T-cell (primary cell): ENCODE results near the gene P2RX4. TPM values are rescaled to one million over a fixed set of nuclear protein-coding genes. Genes with fewer than 3 reads are reported as not detected.
A peak's percentile ranks its signal among the peaks of the same experiment; 100 is the strongest.

ENCODE experiments used
- ATAC-seq, 4 experiments: fragments of 200-7000 bp in 3 of 4; fragments of 150-1000 bp in 1 of 4; cut with Tn5 transposase; replicated peaks in 1 of 4; 1 replicate in 3 of 4; 2 replicates in 1 of 4; pipeline ENCODE4 v1.10.0; 2021; ENCODE audit warnings: moderate library complexity in 3 of 4, mild to moderate bottlenecking in 2 of 4, moderate number of reproducible peaks in 1 of 4
- CTCF ChIA-PET, 2 donors: fragments of 300-600 bp; sonication (Branson Sonifier 250); formaldehyde crosslinking; loops; one replicate each; lab custom pipeline; 2022; ENCODE audit warnings: antibody characterized with exemption in 2 of 2; lab: Charles Lee
- POLR2A ChIA-PET, 2 donors: fragments of 300-600 bp; sonication (Branson Sonifier 250); formaldehyde crosslinking; loops; one replicate each; lab custom pipeline; 2022; ENCODE audit warnings: antibody characterized with exemption in 2 of 2; lab: Charles Lee
- DNase-seq, 35 experiments: peaks; one replicate each; pipeline versions ENCODE4 v3.0.0 to v3.0.0-alpha.2; 2013 to 2023
- H3K27ac ChIP-seq: one replicate; pipeline ENCODE4 v1.5.1; 2013; ENCODE audit warnings: low read length
- H3K27me3 ChIP-seq, 2 experiments: replicated peaks in 1 of 2; 1 replicate in 1 of 2; 2 replicates in 1 of 2; pipeline versions ENCODE4 v1.6.1 to v1.7.0; 2013; ENCODE audit warnings: low read length in 1 of 2, mixed read lengths in 1 of 2; ENCODE audit not compliant: control insufficient read depth in 2 of 2, insufficient read depth in 2 of 2; ENCODE audit errors: extremely low read depth in 1 of 2
- H3K36me3 ChIP-seq, 2 donors: 1 replicate in 1 of 2; 2 replicates in 1 of 2; pipeline versions ENCODE4 v1.6.1 to v1.7.0; 2013; ENCODE audit warnings: low read length in 1 of 2; ENCODE audit not compliant: control insufficient read depth in 2 of 2, insufficient read depth in 1 of 2; ENCODE audit errors: extremely low read depth in 1 of 2
- H3K4me1 ChIP-seq, 2 experiments: 1 replicate in 1 of 2; 2 replicates in 1 of 2; pipeline versions ENCODE4 v1.6.1 to v1.7.0; 2013; ENCODE audit warnings: low read length in 2 of 2, mixed read lengths in 1 of 2; ENCODE audit not compliant: insufficient read depth in 2 of 2, control insufficient read depth in 1 of 2; ENCODE audit errors: extremely low read depth in 1 of 2
- H3K4me3 ChIP-seq, 2 donors: 1 replicate in 1 of 2; 2 replicates in 1 of 2; pipeline versions ENCODE4 v1.5.1 to v1.7.0; 2013; ENCODE audit warnings: mild to moderate bottlenecking in 2 of 2, low read length in 1 of 2, moderate library complexity in 1 of 2; ENCODE audit not compliant: control insufficient read depth in 1 of 2; ENCODE audit errors: extremely low read depth in 1 of 2
- H3K9me3 ChIP-seq: 2 replicates; pipeline ENCODE4 v1.7.0; 2013
- H3K27ac Mint-ChIP-seq, 2 donors: one replicate each; pipeline ENCODE4 v1.8.0; 2020 to 2021; ENCODE audit warnings: mild to moderate bottlenecking in 2 of 2, mixed read lengths in 2 of 2
- H3K27me3 Mint-ChIP-seq, 2 donors: one replicate each; pipeline ENCODE4 v1.8.0; 2021 to 2022; ENCODE audit warnings: mixed read lengths in 2 of 2
- H3K36me3 Mint-ChIP-seq: one replicate; pipeline ENCODE4 v1.8.0; 2021; ENCODE audit warnings: mixed read lengths
- H3K4me1 Mint-ChIP-seq, 3 donors: one replicate each; pipeline ENCODE4 v1.8.0; 2020 to 2022; ENCODE audit warnings: mixed read lengths in 3 of 3, mild to moderate bottlenecking in 1 of 3
- H3K4me3 Mint-ChIP-seq, 3 donors: one replicate each; pipeline ENCODE4 v1.8.0; 2020 to 2022; ENCODE audit warnings: mild to moderate bottlenecking in 3 of 3, mixed read lengths in 3 of 3, moderate library complexity in 3 of 3
- H3K9me3 Mint-ChIP-seq, 3 donors: one replicate each; pipeline ENCODE4 v1.8.0; 2020 to 2022; ENCODE audit warnings: mixed read lengths in 3 of 3
- WGBS: methylation state at CpG from one replicate; pipeline ENCODE4 v1.1.5; 2013; ENCODE audit warnings: missing lambda C conversion rate; ENCODE audit not compliant: insufficient coverage; 5-methylcytosine and 5-hydroxymethylcytosine counted together
- total RNA-seq, 35 experiments: library from RNA in 6 of 35; stranded (reverse) in 6 of 35; fragments of 120-200 nt in 1 of 35; gene quantifications; one replicate each; pipeline versions ENCODE4 v1.2.1 to v1.2.4 and lab custom pipeline; 2013 to 2026

Gene P2RX4
- total RNA-seq, 5 donors from 2014 or later (not counting 1 experiment from before 2014, with no cell fraction given) = 36.2 to 62.3 (median 36.9) TPM

GRCh38 chr12:121167232-121167820 is 42.6 kb upstream of the P2RX4 start:
- DNase-seq = no peak
- no peaks in the 10 kb centered on the region for H3K27me3 Mint-ChIP-seq
- H3K9me3 ChIP-seq = no peaks in the 10 kb centered on the region
- no peaks in the 10 kb centered on the region for H3K4me1 ChIP-seq
- WGBS = 96% methylated on average over 10 of the region's 14 CpGs
- ATAC-seq = no peak
- no peak overlapping the region for H3K4me3 Mint-ChIP-seq
- H3K27me3 ChIP-seq = no peaks in the 10 kb centered on the region
- H3K4me3 ChIP-seq = no peak overlapping the region
- CTCF ChIA-PET = interaction anchor here in 1 of 2 donors (1.1 kb wide), 1 partner anchor 154 kb away, joined by 3 read pairs; no protein-coding TSS in a partner anchor
- no peak overlapping the region for H3K27ac ChIP-seq
- H3K36me3 Mint-ChIP-seq = peaks cover 31% of the 10 kb centered on the region
- H3K27ac Mint-ChIP-seq = no peak overlapping the region
- no peaks in the 10 kb centered on the region for H3K4me1 Mint-ChIP-seq
- POLR2A ChIA-PET = interaction anchor here in 1 of 2 donors (0.7 kb wide), 1 partner anchor 21 kb away, joined by 5 read pairs; no protein-coding TSS in a partner anchor
- no peaks in the 10 kb centered on the region for H3K9me3 Mint-ChIP-seq
- H3K36me3 ChIP-seq = peaks cover 3 to 27% of the 10 kb centered on the region in 2 donors

GRCh38 chr12:121167951-121168350 is 42.0 kb upstream of the P2RX4 start:
- no peak overlapping the region for H3K27ac ChIP-seq
- no peaks in the 10 kb centered on the region for H3K9me3 ChIP-seq
- DNase-seq (no peak), ATAC-seq (no peak)
- ChIA-PET POLR2A (no interaction called here), CTCF (interaction anchor here in 1 of 2 donors (1.1 kb wide), 1 partner anchor 155 kb away, joined by 3 read pairs; no protein-coding TSS in a partner anchor)
- no CpG with 5 or more reads among the region's 3 CpGs for WGBS
- Mint-ChIP-seq H3K4me3 (no peak overlapping the region), H3K4me1 (no peaks in the 10 kb centered on the region), H3K27ac (no peak overlapping the region), H3K9me3 (no peaks in the 10 kb centered on the region), H3K27me3 (no peaks in the 10 kb centered on the region), H3K36me3 (peaks cover 31% of the 10 kb centered on the region)
- no peak overlapping the region for H3K4me3 ChIP-seq
- no peaks in the 10 kb centered on the region for H3K4me1 ChIP-seq
- H3K27me3 ChIP-seq = no peaks in the 10 kb centered on the region
- H3K36me3 ChIP-seq = peaks cover 0 to 23% of the 10 kb centered on the region in 2 donors

GRCh38 chr12:121170151-121170550 is 39.8 kb upstream of the P2RX4 start:
- no peaks in the 10 kb centered on the region for H3K27me3 Mint-ChIP-seq
- Histone ChIP-seq H3K36me3 (peaks cover 0 to 17% of the 10 kb centered on the region in 2 donors), H3K4me1 (no peaks in the 10 kb centered on the region), H3K27ac (no peak overlapping the region), H3K9me3 (no peaks in the 10 kb centered on the region), H3K27me3 (no peaks in the 10 kb centered on the region), H3K4me3 (no peak overlapping the region)
- no peaks in the 10 kb centered on the region for H3K4me1 Mint-ChIP-seq
- WGBS = 100% methylated on average over 4 of the region's 5 CpGs
- ATAC-seq = no peak
- H3K36me3 Mint-ChIP-seq = peaks cover 23% of the 10 kb centered on the region
- ChIA-PET CTCF (no interaction called here), POLR2A (interaction anchor here in 1 of 2 donors (0.7 kb wide), 1 partner anchor 616 kb away, joined by 3 read pairs; no protein-coding TSS in a partner anchor)
- no peak for DNase-seq
- H3K27ac Mint-ChIP-seq = no peak overlapping the region
- no peaks in the 10 kb centered on the region for H3K9me3 Mint-ChIP-seq
- H3K4me3 Mint-ChIP-seq = no peak overlapping the region

- ATAC-seq (no peak), DNase-seq (no peak)
- 77% methylated on average over 6 of the region's 14 CpGs for WGBS
- H3K27me3 ChIP-seq = no peaks in the 10 kb centered on the region
- Mint-ChIP-seq H3K36me3 (peaks cover 17% of the 10 kb centered on the region), H3K9me3 (no peaks in the 10 kb centered on the region), H3K4me1 (no peaks in the 10 kb centered on the region), H3K27me3 (no peaks in the 10 kb centered on the region), H3K4me3 (no peak overlapping the region), H3K27ac (no peak overlapping the region)
- CTCF ChIA-PET = no interaction called here
- peaks cover 1 to 12% of the 10 kb centered on the region in 2 donors for H3K36me3 ChIP-seq
- no peaks in the 10 kb centered on the region for H3K4me1 ChIP-seq
- H3K9me3 ChIP-seq = no peaks in the 10 kb centered on the region
- POLR2A ChIA-PET = interaction anchor here in 1 of 2 donors (0.7 kb wide), 1 partner anchor 616 kb away, joined by 3 read pairs; no protein-coding TSS in a partner anchor
- H3K27ac ChIP-seq = no peak overlapping the region
- H3K4me3 ChIP-seq = no peak overlapping the region
Measured at GRCh38 chr12:121170611-121171260, 39.2 kb upstream of the P2RX4 start.

- H3K4me3 ChIP-seq = no peak overlapping the region
- no peaks in the 10 kb centered on the region for H3K4me1 ChIP-seq
- no peak overlapping the region for H3K4me3 Mint-ChIP-seq
- H3K9me3 ChIP-seq = no peaks in the 10 kb centered on the region
- H3K36me3 ChIP-seq = peaks cover 5 to 13% of the 10 kb centered on the region in 2 donors
- no peak for DNase-seq
- 100% methylated on average over 2 of the region's 6 CpGs for WGBS
- no peaks in the 10 kb centered on the region for H3K4me1 Mint-ChIP-seq
- no peaks in the 10 kb centered on the region for H3K27me3 Mint-ChIP-seq
- no peaks in the 10 kb centered on the region for H3K27me3 ChIP-seq
- H3K27ac Mint-ChIP-seq = no peak overlapping the region
- no peak overlapping the region for H3K27ac ChIP-seq
- ChIA-PET POLR2A (no interaction called here), CTCF (no interaction called here)
- peaks cover 15% of the 10 kb centered on the region for H3K36me3 Mint-ChIP-seq
- no peaks in the 10 kb centered on the region for H3K9me3 Mint-ChIP-seq
- no peak for ATAC-seq
Measured at GRCh38 chr12:121172145-121172544, 37.8 kb upstream of the P2RX4 start.

GRCh38 chr12:121175383-121176119 is 34.4 kb upstream of the P2RX4 start:
- Histone ChIP-seq H3K27ac (no peak overlapping the region), H3K27me3 (no peaks in the 10 kb centered on the region), H3K9me3 (no peaks in the 10 kb centered on the region), H3K36me3 (peaks cover 5 to 17% of the 10 kb centered on the region in 2 donors), H3K4me1 (no peaks in the 10 kb centered on the region), H3K4me3 (no peak overlapping the region)
- Mint-ChIP-seq H3K27me3 (no peaks in the 10 kb centered on the region), H3K27ac (no peak overlapping the region), H3K36me3 (peaks cover 10% of the 10 kb centered on the region), H3K9me3 (no peaks in the 10 kb centered on the region), H3K4me3 (no peak overlapping the region), H3K4me1 (no peaks in the 10 kb centered on the region)
- POLR2A ChIA-PET = interaction anchor here in 1 of 2 donors (0.6 kb wide), 1 partner anchor 1781 kb away, joined by 3 read pairs; no protein-coding TSS in a partner anchor
- CTCF ChIA-PET = no interaction called here
- DNase-seq (peak in 1 of 35 experiments; percentile 1), ATAC-seq (no peak)
- WGBS = 96% methylated on average over 10 of the region's 16 CpGs
